Stimulated activated CD8-positive, alpha-beta memory T cell treated with anti-CD3 and anti-CD28 coated beads, Interleukin-2, amount 100 ng/mL, for 1 hour (primary cell): ENCODE measurements around the gene TEAD1.

ENCODE experiments used
- DNase-seq, 2 donors: peaks; one replicate each; pipeline ENCODE4 v3.0.0-alpha.2; 2020; ENCODE audit warnings: low read depth in 2 of 2

The TEAD1 gene

GRCh38 chr11:12666915-12667314, 7.3 kb upstream of the TEAD1 start:
- no peak for DNase-seq

- DNase-seq, result no peak
Measured at GRCh38 chr11:12667646-12668045, 6.6 kb upstream of the TEAD1 start.

- DNase-seq, result no peak
Measured at GRCh38 chr11:12668166-12668565, 6.1 kb upstream of the TEAD1 start.

- no peak for DNase-seq
Measured at GRCh38 chr11:12669930-12670329, 4.3 kb upstream of the TEAD1 start.

- DNase-seq, result no peak
Measured at GRCh38 chr11:12671370-12671769, 2.9 kb upstream of the TEAD1 start.

GRCh38 chr11:12673601-12673923, 659 bp upstream of the TEAD1 start:
- DNase-seq, result no peak

GRCh38 chr11:12674571-12674935, 332 bp downstream of the TEAD1 start:
- DNase-seq, result no peak

GRCh38 chr11:12674936-12675696, 895 bp downstream of the TEAD1 start:
- DNase-seq, result no peak

- DNase-seq, result no peak
Measured at GRCh38 chr11:12675951-12676711, 1.9 kb downstream of the TEAD1 start.

GRCh38 chr11:12677131-12677530, 2.9 kb downstream of the TEAD1 start:
- DNase-seq, result no peak

GRCh38 chr11:12678092-12678491, 3.9 kb downstream of the TEAD1 start:
- no peak for DNase-seq

- no peak for DNase-seq
Measured at GRCh38 chr11:12678991-12679390, 4.8 kb downstream of the TEAD1 start.

- DNase-seq, result no peak
Measured at GRCh38 chr11:12679471-12679870, 5.2 kb downstream of the TEAD1 start.

- no peak for DNase-seq
Measured at GRCh38 chr11:12680246-12680939, 6.2 kb downstream of the TEAD1 start.

- DNase-seq, result no peak
Measured at GRCh38 chr11:12680940-12681258, 6.7 kb downstream of the TEAD1 start.

- no peak for DNase-seq
Measured at GRCh38 chr11:12681466-12681865, 7.2 kb downstream of the TEAD1 start.

GRCh38 chr11:12682288-12682687, 8.1 kb downstream of the TEAD1 start:
- DNase-seq, result no peak

- no peak for DNase-seq
Measured at GRCh38 chr11:12682737-12683500, 8.7 kb downstream of the TEAD1 start.

- no peak for DNase-seq
Measured at GRCh38 chr11:12683874-12684273, 9.7 kb downstream of the TEAD1 start.

- DNase-seq, result no peak
Measured at GRCh38 chr11:12684315-12684714, 10.1 kb downstream of the TEAD1 start.

- DNase-seq, result no peak
Measured at GRCh38 chr11:12684816-12685215, 10.6 kb downstream of the TEAD1 start.

GRCh38 chr11:12685229-12685628, 11.0 kb downstream of the TEAD1 start:
- DNase-seq, result no peak
